ENCODE data around the gene ATP5MC3.

Gene ATP5MC3

GRCh38 chr2:175167792-175168563 is 13.5 kb downstream of the ATP5MC3 start, which contains the start of gene ATF2:
Gene ATF2 (minus strand): TSS chr2:175168203. CDS start chr2:175136443, 31,760 bp downstream.
- peak; percentile 98 for DNase-seq

GRCh38 chr2:175167076-175167791 is 14.3 kb downstream of the ATP5MC3 start:
- DNase-seq: no peak

GRCh38 chr2:175166216-175166824 is 15.2 kb downstream of the ATP5MC3 start:
- DNase-seq: no peak

- DNase-seq: no peak
Measured at GRCh38 chr2:175164235-175164634, 17.3 kb downstream of the ATP5MC3 start.

- no peak for DNase-seq
Measured at GRCh38 chr2:175158894-175159293, 22.6 kb downstream of the ATP5MC3 start.

- no peak for DNase-seq
Measured at GRCh38 chr2:175156534-175156933, 25.0 kb downstream of the ATP5MC3 start.

- no peak for DNase-seq
Measured at GRCh38 chr2:175154661-175155082, 26.8 kb downstream of the ATP5MC3 start.

- DNase-seq: no peak
Measured at GRCh38 chr2:175152242-175152641, 29.3 kb downstream of the ATP5MC3 start.

GRCh38 chr2:175151791-175152190 is 29.7 kb downstream of the ATP5MC3 start:
- DNase-seq: no peak

- no peak for DNase-seq
Measured at GRCh38 chr2:175147186-175147585, 34.3 kb downstream of the ATP5MC3 start.

- no peak for DNase-seq
Measured at GRCh38 chr2:175143678-175144077, 37.8 kb downstream of the ATP5MC3 start.

- DNase-seq: no peak
Measured at GRCh38 chr2:175143191-175143590, 38.3 kb downstream of the ATP5MC3 start.

GRCh38 chr2:175140332-175140731 is 41.2 kb downstream of the ATP5MC3 start:
- DNase-seq: no peak

GRCh38 chr2:175137793-175138192 is 43.7 kb downstream of the ATP5MC3 start:
- no peak for DNase-seq

GRCh38 chr2:175136334-175137215 is 44.9 kb downstream of the ATP5MC3 start:
- DNase-seq: no peak

- DNase-seq: no peak
Measured at GRCh38 chr2:175135862-175136261, 45.6 kb downstream of the ATP5MC3 start.

GRCh38 chr2:175135177-175135576 is 46.3 kb downstream of the ATP5MC3 start:
- no peak for DNase-seq

GRCh38 chr2:175131252-175131651 is 50.3 kb downstream of the ATP5MC3 start:
- no peak for DNase-seq

GRCh38 chr2:175126661-175127060 is 54.8 kb downstream of the ATP5MC3 start:
- DNase-seq: no peak

Measured in activated effector memory CD4-positive, alpha-beta T cell treated with Interleukin-2 at 50 U/mL for 16 hours (primary cell).